OCI-LY3 (cell line): ENCODE results near the gene OR56A3.
A peak's percentile ranks its signal among the peaks of the same experiment; 100 is the strongest.

Experiments
- H2AFZ ChIP-seq: fragments of 200-600, 300-600 bp; shearing (Covaris generic); 2 replicates; pipeline ENCODE4 v1.6.0; 2014; ENCODE audit warnings: antibody characterized with exemption, low read depth, low read length
- H3K27ac ChIP-seq: fragments of 200-600, 300-600 bp; sonication (generic); 2 replicates; pipeline ENCODE4 v1.5.1; 2014; ENCODE audit warnings: mild to moderate bottlenecking, low read length, moderate library complexity, mixed read lengths
- H3K27me3 ChIP-seq: fragments of 200-600, 300-600 bp; sonication (generic); 2 replicates; pipeline ENCODE4 v1.6.1; 2014; ENCODE audit warnings: low read depth, low read length, mixed read lengths
- H3K36me3 ChIP-seq: fragments of 200-600, 300-600 bp; sonication (generic); replicated peaks from 2 replicates; pipeline ENCODE3; 2014; ENCODE audit warnings: low read depth, low read length, mixed read lengths
- H3K4me1 ChIP-seq: fragments of 300-600, 200-600 bp; sonication (generic); 2 replicates; pipeline ENCODE4 v1.6.1; 2014; ENCODE audit warnings: low read length, mixed read lengths
- H3K4me2 ChIP-seq: fragments of 200-600, 300-600 bp; sonication (generic); 2 replicates; pipeline ENCODE4 v1.6.1; 2014; ENCODE audit warnings: low read length, mixed read lengths
- H3K4me3 ChIP-seq: fragments of 300-600, 200-600 bp; sonication (generic); 2 replicates; pipeline ENCODE4 v1.5.1; 2014; ENCODE audit warnings: antibody characterized with exemption, mild to moderate bottlenecking, low read length, moderate library complexity
- H3K79me2 ChIP-seq: fragments of 300-600, 200-600 bp; shearing (Covaris generic); 2 replicates; pipeline ENCODE4 v1.6.1; 2014; ENCODE audit warnings: mild to moderate bottlenecking, low read length, mixed read lengths
- H3K9ac ChIP-seq: fragments of 300-600, 200-600 bp; shearing (Covaris generic); 2 replicates; pipeline ENCODE4 v1.6.0; 2014; ENCODE audit warnings: mild to moderate bottlenecking, low read length, moderate library complexity
- H3K9me3 ChIP-seq: fragments of 200-600, 300-600 bp; shearing (Covaris generic); 2 replicates; pipeline ENCODE4 v1.6.1; 2014; ENCODE audit warnings: low read length, mixed read lengths; ENCODE audit not compliant: insufficient read depth
- H4K20me1 ChIP-seq: fragments of 200-600, 300-600 bp; sonication (generic); 2 replicates; pipeline ENCODE4 v1.6.1; 2016; ENCODE audit warnings: low read length, mixed read lengths; ENCODE audit not compliant: insufficient read depth
- CTCF ChIP-seq: fragments of 200-600, 300-600 bp; sonication (generic); IDR thresholded peaks from 2 replicates; pipeline ENCODE4 v1.5.1; 2014; ENCODE audit warnings: antibody characterized with exemption, low read length, low read depth
- EZH2phosphoT487 ChIP-seq: fragments of 200-600 bp; shearing (Covaris generic); IDR thresholded peaks from 2 replicates; pipeline ENCODE4 v1.6.1; 2018; ENCODE audit warnings: antibody characterized with exemption, mixed run types, low read depth

Gene OR56A3

GRCh38 chr11:5986885-5987284 is 44.8 kb downstream of the OR56A3 start, which contains the start of gene OR52L1:
Gene OR52L1 (minus strand): TSS chr11:5986985. CDS start chr11:5986930, 55 bp downstream.
- no peak within 1 kb of the TSS for H3K4me3 ChIP-seq
- H3K9me3 ChIP-seq = no peaks in the 10 kb centered on the region
- H3K27ac ChIP-seq = no peak within 1 kb of the TSS
- H3K4me1 ChIP-seq = no peaks in the 10 kb centered on the region
- H3K27me3 ChIP-seq = peaks cover 10% of the 10 kb centered on the region; the same call in 1 of the 2 replicates
- no peak within 1 kb of the TSS for H2AFZ ChIP-seq
- no peak within 1 kb of the TSS for H3K9ac ChIP-seq
- no peaks in the 10 kb centered on the region for H3K36me3 ChIP-seq
- H3K79me2 ChIP-seq = no peaks in the 10 kb centered on the region
- TF ChIP-seq CTCF (no peak), EZH2phosphoT487 (no peak)
- no peaks in the 10 kb centered on the region for H4K20me1 ChIP-seq
- H3K4me2 ChIP-seq = no peak within 1 kb of the TSS

GRCh38 chr11:5989203-5989602 is 47.2 kb downstream of the OR56A3 start:
- no peaks in the 10 kb centered on the region for H3K4me1 ChIP-seq
- peaks cover 10% of the 10 kb centered on the region; the same call in 1 of the 2 replicates for H3K27me3 ChIP-seq
- TF ChIP-seq CTCF = no peak
- TF ChIP-seq EZH2phosphoT487 = no peak
- H3K27ac ChIP-seq = no peak overlapping the region
- H2AFZ ChIP-seq = no peak overlapping the region
- H3K4me2 ChIP-seq = no peak overlapping the region
- no peak overlapping the region for H3K4me3 ChIP-seq
- no peaks in the 10 kb centered on the region for H4K20me1 ChIP-seq
- H3K36me3 ChIP-seq = no peaks in the 10 kb centered on the region
- H3K9ac ChIP-seq = no peak overlapping the region
- no peaks in the 10 kb centered on the region for H3K79me2 ChIP-seq
- H3K9me3 ChIP-seq = no peaks in the 10 kb centered on the region

- H4K20me1 ChIP-seq = no peaks in the 10 kb centered on the region
- H3K79me2 ChIP-seq = no peaks in the 10 kb centered on the region
- H3K4me3 ChIP-seq = no peak overlapping the region
- no peak overlapping the region for H2AFZ ChIP-seq
- H3K9me3 ChIP-seq = no peaks in the 10 kb centered on the region
- TF ChIP-seq EZH2phosphoT487 = no peak
- no peak for TF ChIP-seq CTCF
- H3K27ac ChIP-seq = no peak overlapping the region
- no peak overlapping the region for H3K9ac ChIP-seq
- H3K36me3 ChIP-seq = no peaks in the 10 kb centered on the region
- H3K4me1 ChIP-seq = no peaks in the 10 kb centered on the region
- H3K27me3 ChIP-seq = peaks cover 7% of the 10 kb centered on the region; the same call in 1 of the 2 replicates
- H3K4me2 ChIP-seq = no peak overlapping the region
These were observed 50.1 kb downstream of the OR56A3 start for GRCh38 chr11:5992150-5992549.

- peaks cover 7% of the 10 kb centered on the region; the same call in 1 of the 2 replicates for H3K27me3 ChIP-seq
- H3K4me3 ChIP-seq = no peak overlapping the region
- no peak overlapping the region for H3K9ac ChIP-seq
- no peaks in the 10 kb centered on the region for H3K79me2 ChIP-seq
- no peak overlapping the region for H3K27ac ChIP-seq
- no peak overlapping the region for H2AFZ ChIP-seq
- H3K9me3 ChIP-seq = no peaks in the 10 kb centered on the region
- TF ChIP-seq EZH2phosphoT487 (no peak), CTCF (peak; percentile 54)
- no peaks in the 10 kb centered on the region for H4K20me1 ChIP-seq
- H3K4me2 ChIP-seq = no peak overlapping the region
- no peaks in the 10 kb centered on the region for H3K4me1 ChIP-seq
- no peaks in the 10 kb centered on the region for H3K36me3 ChIP-seq
These were observed 50.7 kb downstream of the OR56A3 start for GRCh38 chr11:5992604-5993251.
